Thyroid gland (tissue), 4 donors: ENCODE data around the gene ANKRD2.
"Not testable (repeated sequence)": the region's sequence is repeated elsewhere in the genome, so short reads cannot be mapped to it uniquely, and the experiment has no call there.

Experiments used
- CTCF ChIP-seq, 6 experiments: fragments of 200-600 bp in 3 of 6; fragments of 450-650 bp in 3 of 6; sonication (generic) in 3 of 6; IDR thresholded peaks; one replicate each; pipeline ENCODE4 v1.5.1; 2016 to 2019; ENCODE audit warnings: antibody characterized with exemption in 6 of 6, mild to moderate bottlenecking in 2 of 6, inconsistent platforms in 1 of 6, moderate library complexity in 1 of 6
- POLR2A ChIP-seq, 2 donors: fragments of 450-650 bp; IDR thresholded peaks; one replicate each; pipeline ENCODE4 v1.6.1; 2017; ENCODE audit warnings: antibody characterized with exemption in 2 of 2, mild to moderate bottlenecking in 2 of 2, moderate library complexity in 1 of 2

DNA sequence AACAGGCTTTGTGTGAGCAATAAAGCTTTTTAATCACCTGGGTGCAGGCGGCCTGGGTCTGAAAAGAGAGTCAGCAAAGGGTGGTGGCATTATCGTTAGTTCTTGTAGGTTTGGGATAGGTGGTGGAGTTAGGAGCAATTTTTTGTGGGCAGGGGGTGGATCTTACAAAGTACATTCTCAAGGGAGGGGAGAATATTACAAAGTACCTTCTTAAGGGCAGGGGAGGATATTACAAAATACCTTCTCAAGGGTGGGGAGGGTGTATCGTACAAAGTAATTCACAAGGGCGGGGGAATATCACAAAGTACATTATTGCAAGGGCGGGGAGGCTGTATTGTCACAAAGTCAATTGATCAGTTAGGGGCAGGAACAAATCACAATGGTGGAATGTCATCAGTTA, 10.2 kb upstream of the ANKRD2 start:
- TF ChIP-seq CTCF, POLR2A (IDR thresholded peaks at IDR 0.05): not testable (repeated sequence)
